HepG2 (cell line): Measurements from ENCODE around the gene FASTKD1. TPM values are rescaled to one million over a fixed set of nuclear protein-coding genes. Genes with fewer than 3 reads are reported as not detected.

Source experiments
- ARNT2 ChIP-seq: sonication (generic); formaldehyde crosslinking; IDR thresholded peaks from 2 replicates; pipeline ENCODE4 v1.8.0; 2022; ENCODE audit warnings: mild to moderate bottlenecking, low read depth, missing genetic modification reagents, moderate library complexity
- ATRX ChIP-seq: sonication (generic); formaldehyde crosslinking; IDR thresholded peaks from 2 replicates; pipeline ENCODE4 v1.4.0; 2020; ENCODE audit warnings: missing genetic modification reagents, borderline replicate concordance
- CC2D1A ChIP-seq: sonication (generic); formaldehyde crosslinking; IDR thresholded peaks from 2 replicates; pipeline ENCODE4 v1.8.1; 2023; ENCODE audit warnings: mild to moderate bottlenecking, missing genetic modification reagents
- EED ChIP-seq: sonication (generic); formaldehyde crosslinking; IDR thresholded peaks from 2 replicates; pipeline ENCODE4 v1.5.0; 2020; ENCODE audit warnings: mild to moderate bottlenecking, missing genetic modification reagents
- KAT7 ChIP-seq: IDR thresholded peaks from 2 replicates; pipeline ENCODE4 v1.6.1; 2018; ENCODE audit warnings: borderline replicate concordance, missing compliant biosample characterization
- MED8 ChIP-seq: sonication (generic); formaldehyde crosslinking; IDR thresholded peaks from 2 replicates; pipeline ENCODE4 v1.8.1; 2023; ENCODE audit warnings: mild to moderate bottlenecking, missing genetic modification reagents; ENCODE audit not compliant: insufficient replicate concordance
- NR1H2 ChIP-seq: sonication (generic); formaldehyde crosslinking; IDR thresholded peaks from 2 replicates; pipeline ENCODE4 v1.8.1; 2022; ENCODE audit warnings: low read depth, missing genetic modification reagents, borderline replicate concordance
- PAX8 ChIP-seq: sonication (generic); formaldehyde crosslinking; IDR thresholded peaks from 2 replicates; pipeline ENCODE4 v1.8.0; 2022; ENCODE audit warnings: mild to moderate bottlenecking, missing genetic modification reagents, borderline replicate concordance
- ZFP36L1 ChIP-seq: sonication (generic); formaldehyde crosslinking; IDR thresholded peaks from 2 replicates; pipeline ENCODE4 v1.8.0; 2022; ENCODE audit warnings: mild to moderate bottlenecking, missing genetic modification reagents, moderate library complexity
- ZNF12 ChIP-seq: sonication (generic); formaldehyde crosslinking; IDR thresholded peaks from 2 replicates; pipeline ENCODE4 v1.5.0; 2020; ENCODE audit warnings: missing genetic modification reagents
- ZNF205 ChIP-seq: IDR thresholded peaks from 2 replicates; pipeline ENCODE4 v1.6.1; 2018; ENCODE audit warnings: missing biosample characterization, missing genetic modification reagents
- ZNF329 ChIP-seq: sonication (generic); formaldehyde crosslinking; IDR thresholded peaks from 2 replicates; pipeline ENCODE4 v1.9.0; 2021; ENCODE audit warnings: low read depth, mild to moderate bottlenecking, missing genetic modification reagents
- ZNF343 ChIP-seq: sonication (generic); formaldehyde crosslinking; IDR thresholded peaks from 2 replicates; pipeline ENCODE4 v1.4.0; 2020; ENCODE audit warnings: mild to moderate bottlenecking, missing genetic modification reagents
- ZNF468 ChIP-seq: sonication (generic); formaldehyde crosslinking; IDR thresholded peaks from 2 replicates; pipeline ENCODE4 v1.8.0; 2022; ENCODE audit warnings: mild to moderate bottlenecking, moderate library complexity, missing genetic modification reagents
- ZNF83 ChIP-seq: sonication (generic); formaldehyde crosslinking; IDR thresholded peaks from 2 replicates; pipeline ENCODE4 v1.4.0; 2020; ENCODE audit warnings: missing genetic modification reagents, mild to moderate bottlenecking, borderline replicate concordance
- ZSCAN29 ChIP-seq: sonication (generic); formaldehyde crosslinking; conservative IDR thresholded peaks from 2 replicates; pipeline ENCODE4 v1.4.0; 2020; ENCODE audit warnings: mild to moderate bottlenecking, missing genetic modification reagents
- polyA plus RNA-seq, 8 experiments: library from polyadenylated mRNA; depleted of rRNA in 3 of 8; stranded (reverse) in 7 of 8; unstranded in 1 of 8; fragments of >200 nt; fragmentation: Illumina TruSeq in 4 of 8; extraction: Trizol in 4 of 8; gene quantifications; 2 replicates each; pipeline versions ENCODE4 v1.2.1 to v1.2.3, GENCODE V29; 2011 to 2016; ENCODE audit warnings: low read depth in 4 of 8, missing spikeins in 1 of 8, mixed read lengths in 1 of 8; ENCODE audit not compliant: insufficient read depth in 1 of 8
- total RNA-seq, 5 experiments: library from RNA; depleted of rRNA; stranded (reverse); fragments of >200 nt; fragmentation: Illumina TruSeq; extraction: Trizol; gene quantifications; 2 replicates each; pipeline ENCODE4 v1.2.3, GENCODE V29; 2016; ENCODE audit warnings: low read depth in 1 of 5
- TF ChIP-seq, protein P1 (sequence below): sonication (generic); formaldehyde crosslinking; IDR thresholded peaks from 2 replicates; pipeline ENCODE4 v1.9.0; 2021; ENCODE audit warnings: mild to moderate bottlenecking, missing genetic modification reagents
- TF ChIP-seq, protein P2 (sequence below): sonication (generic); formaldehyde crosslinking; IDR thresholded peaks from 2 replicates; pipeline ENCODE4 v1.8.1; 2023; ENCODE audit warnings: mild to moderate bottlenecking, missing genetic modification reagents, borderline replicate concordance

The FASTKD1 gene
- total and polyA plus RNA-seq, 2 of the 13 experiments (the other 11 are each of a cell fraction or from before 2014, with no cell fraction given): 35.0 to 38.0 TPM

DNA sequence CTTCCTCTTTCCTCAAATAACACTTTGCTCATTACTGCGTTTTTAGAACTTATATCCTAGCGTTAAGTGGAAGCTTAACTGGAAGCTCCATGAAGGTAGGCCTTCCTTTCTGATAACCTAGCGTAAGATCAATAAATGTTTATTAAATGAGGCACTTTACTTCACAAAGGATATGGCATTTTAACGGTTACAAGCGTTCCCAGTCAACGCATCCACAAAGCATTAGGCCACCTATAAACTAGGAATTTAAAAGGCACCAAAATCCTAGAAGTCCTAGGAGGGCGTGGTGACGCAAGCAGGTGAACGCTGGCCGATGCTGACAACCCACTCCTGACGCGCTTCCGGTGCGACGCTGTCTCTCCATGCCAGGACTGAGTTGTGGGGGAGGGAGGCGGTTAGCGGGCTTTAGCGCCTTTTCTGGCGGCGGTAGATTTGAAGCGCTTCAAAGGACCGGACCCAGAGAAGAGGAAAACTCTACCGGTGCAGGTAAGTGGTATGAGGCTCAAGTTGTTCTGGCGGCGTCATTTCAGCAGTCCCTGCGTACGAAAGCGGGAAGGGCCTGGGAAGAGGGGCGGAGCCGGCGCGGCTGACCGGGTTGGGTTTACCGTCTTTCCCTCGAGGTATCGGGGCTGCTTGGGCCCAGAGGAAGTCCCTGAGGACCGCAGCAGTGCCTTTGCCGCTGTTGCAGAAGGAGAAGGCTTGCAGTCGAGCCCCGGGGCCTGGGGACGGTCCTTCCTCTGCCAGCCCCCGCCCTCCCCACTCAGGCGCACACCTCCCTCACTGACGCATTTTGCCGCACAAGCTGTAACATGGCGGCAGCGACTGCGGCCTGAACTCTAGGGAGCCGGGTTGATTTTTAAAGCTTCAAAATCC lies 10.6 kb upstream of the FASTKD1 start, which contains the start of gene PPIG (continued):
- peak; percentile 85; the same call in 1 of the 2 replicates for TF ChIP-seq ZSCAN29 (CRISPR knock-in tag)
- peak; percentile 94 for TF ChIP-seq EED (CRISPR knock-in tag)
- peak; percentile 94 for TF ChIP-seq ZFP36L1 (CRISPR knock-in tag)
- TF ChIP-seq, protein P1, sequence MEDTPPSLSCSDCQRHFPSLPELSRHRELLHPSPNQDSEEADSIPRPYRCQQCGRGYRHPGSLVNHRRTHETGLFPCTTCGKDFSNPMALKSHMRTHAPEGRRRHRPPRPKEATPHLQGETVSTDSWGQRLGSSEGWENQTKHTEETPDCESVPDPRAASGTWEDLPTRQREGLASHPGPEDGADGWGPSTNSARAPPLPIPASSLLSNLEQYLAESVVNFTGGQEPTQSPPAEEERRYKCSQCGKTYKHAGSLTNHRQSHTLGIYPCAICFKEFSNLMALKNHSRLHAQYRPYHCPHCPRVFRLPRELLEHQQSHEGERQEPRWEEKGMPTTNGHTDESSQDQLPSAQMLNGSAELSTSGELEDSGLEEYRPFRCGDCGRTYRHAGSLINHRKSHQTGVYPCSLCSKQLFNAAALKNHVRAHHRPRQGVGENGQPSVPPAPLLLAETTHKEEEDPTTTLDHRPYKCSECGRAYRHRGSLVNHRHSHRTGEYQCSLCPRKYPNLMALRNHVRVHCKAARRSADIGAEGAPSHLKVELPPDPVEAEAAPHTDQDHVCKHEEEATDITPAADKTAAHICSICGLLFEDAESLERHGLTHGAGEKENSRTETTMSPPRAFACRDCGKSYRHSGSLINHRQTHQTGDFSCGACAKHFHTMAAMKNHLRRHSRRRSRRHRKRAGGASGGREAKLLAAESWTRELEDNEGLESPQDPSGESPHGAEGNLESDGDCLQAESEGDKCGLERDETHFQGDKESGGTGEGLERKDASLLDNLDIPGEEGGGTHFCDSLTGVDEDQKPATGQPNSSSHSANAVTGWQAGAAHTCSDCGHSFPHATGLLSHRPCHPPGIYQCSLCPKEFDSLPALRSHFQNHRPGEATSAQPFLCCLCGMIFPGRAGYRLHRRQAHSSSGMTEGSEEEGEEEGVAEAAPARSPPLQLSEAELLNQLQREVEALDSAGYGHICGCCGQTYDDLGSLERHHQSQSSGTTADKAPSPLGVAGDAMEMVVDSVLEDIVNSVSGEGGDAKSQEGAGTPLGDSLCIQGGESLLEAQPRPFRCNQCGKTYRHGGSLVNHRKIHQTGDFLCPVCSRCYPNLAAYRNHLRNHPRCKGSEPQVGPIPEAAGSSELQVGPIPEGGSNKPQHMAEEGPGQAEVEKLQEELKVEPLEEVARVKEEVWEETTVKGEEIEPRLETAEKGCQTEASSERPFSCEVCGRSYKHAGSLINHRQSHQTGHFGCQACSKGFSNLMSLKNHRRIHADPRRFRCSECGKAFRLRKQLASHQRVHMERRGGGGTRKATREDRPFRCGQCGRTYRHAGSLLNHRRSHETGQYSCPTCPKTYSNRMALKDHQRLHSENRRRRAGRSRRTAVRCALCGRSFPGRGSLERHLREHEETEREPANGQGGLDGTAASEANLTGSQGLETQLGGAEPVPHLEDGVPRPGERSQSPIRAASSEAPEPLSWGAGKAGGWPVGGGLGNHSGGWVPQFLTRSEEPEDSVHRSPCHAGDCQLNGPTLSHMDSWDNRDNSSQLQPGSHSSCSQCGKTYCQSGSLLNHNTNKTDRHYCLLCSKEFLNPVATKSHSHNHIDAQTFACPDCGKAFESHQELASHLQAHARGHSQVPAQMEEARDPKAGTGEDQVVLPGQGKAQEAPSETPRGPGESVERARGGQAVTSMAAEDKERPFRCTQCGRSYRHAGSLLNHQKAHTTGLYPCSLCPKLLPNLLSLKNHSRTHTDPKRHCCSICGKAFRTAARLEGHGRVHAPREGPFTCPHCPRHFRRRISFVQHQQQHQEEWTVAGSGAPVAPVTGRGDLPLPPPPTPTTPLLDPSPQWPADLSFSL (CRISPR knock-in tag): no peak
- TF ChIP-seq ZNF329: no peak; the same call in 1 of the 2 replicates
- peak; percentile 92 for TF ChIP-seq MED8 (CRISPR knock-in tag)
- TF ChIP-seq, protein P2, sequence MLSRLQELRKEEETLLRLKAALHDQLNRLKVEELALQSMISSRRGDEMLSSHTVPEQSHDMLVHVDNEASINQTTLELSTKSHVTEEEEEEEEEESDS (CRISPR knock-in tag): peak; percentile 62; the same call in 1 of the 2 replicates
- peak; percentile 91 for TF ChIP-seq KAT7 (CRISPR knock-in tag)
- peak; percentile 65 for TF ChIP-seq ARNT2 (CRISPR knock-in tag)
- TF ChIP-seq ZNF83 (CRISPR knock-in tag): peak; percentile 4; the same call in 1 of the 2 replicates
- TF ChIP-seq ZNF343 (CRISPR knock-in tag): no peak; the same call in 1 of the 2 replicates
- TF ChIP-seq ZNF468 (CRISPR knock-in tag): no peak; the same call in 1 of the 2 replicates
- no peak for TF ChIP-seq NR1H2 (CRISPR knock-in tag)
- peak; percentile 80; the same call in 1 of the 2 replicates for TF ChIP-seq PAX8 (CRISPR knock-in tag)
- peak; percentile 66; the same call in 1 of the 2 replicates for TF ChIP-seq ZNF12 (CRISPR knock-in tag)
- peak; percentile 74 for TF ChIP-seq ZNF205
- TF ChIP-seq ATRX: no peak; the same call in 1 of the 2 replicates
- TF ChIP-seq CC2D1A (CRISPR knock-in tag): no peak; the same call in 1 of the 2 replicates
